Measurements from ENCODE around the gene ZNHIT1.

DNA sequence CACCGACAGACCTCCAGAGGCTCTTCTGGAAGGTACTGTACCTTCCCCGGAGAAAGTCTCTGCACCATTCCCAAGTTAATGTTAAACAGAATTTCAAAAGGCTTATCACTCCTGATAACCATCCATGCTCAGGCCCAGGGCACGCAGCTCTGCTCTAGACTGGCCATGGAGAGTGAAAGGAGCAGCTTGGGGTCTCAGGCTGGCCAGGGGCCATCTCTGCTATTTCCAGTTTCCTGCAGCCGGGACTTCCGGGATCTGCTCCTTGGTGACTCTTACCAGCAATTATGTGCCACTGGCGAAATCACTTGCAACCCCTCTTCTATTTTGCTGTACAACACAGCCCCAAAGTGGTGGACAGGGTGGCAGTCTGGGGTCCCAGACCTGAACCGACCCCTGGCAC is 13.7 kb downstream of the ZNHIT1 start:
- TF ChIP-seq CTCF (IDR thresholded peaks at IDR 0.05) (no peak), EP300 (IDR thresholded peaks at IDR 0.05) (no peak), POLR2A (IDR thresholded peaks at IDR 0.05) (no peak)
